GM12892 (cell line): ENCODE results near the gene DNAJC7.

Experiments
- POLR2A ChIP-seq: IDR thresholded peaks from 2 replicates; pipeline ENCODE4 v1.6.1; 2011; ENCODE audit warnings: low read depth, low read length, control low read depth
- POLR2AphosphoS5 ChIP-seq: IDR thresholded peaks from 2 replicates; pipeline ENCODE4 v1.6.1; 2011; ENCODE audit warnings: low read depth, low read length, control low read depth

GRCh38 chr17:41939693-41940090, 77.5 kb downstream of the DNAJC7 start:
- TF ChIP-seq POLR2A (no peak), POLR2AphosphoS5 (no peak)
